ENCODE data around the gene MIGA2. TPM values are rescaled to one million over a fixed set of nuclear protein-coding genes. Genes with fewer than 3 reads are reported as not detected.
A peak's percentile ranks its signal among the peaks of the same experiment; 100 is the strongest.

MIGA2 gene
- total and polyA plus RNA-seq, 9 of the 15 experiments (the other 6 are each of a cell fraction or from before 2014, with no cell fraction given): 0.15 to 54.1 (median 18.0) TPM

- Histone ChIP-seq H3K4me3 (no peak overlapping the region), H3K4me1 (replicated peaks in 1 of 2; ENCODE audit: control insufficient read depth in 2 of 2, insufficient read depth in 2 of 2, low read length in 2 of 2) (peaks cover 23 to 42% of the 10 kb centered on the region in 2 experiments), H3K4me2 (ENCODE audit: insufficient read depth, low read length) (peak overlapping the region; percentile 1; the same call in 1 of the 2 replicates), H3K9me1 (ENCODE audit: control insufficient read depth, insufficient read depth, low read length) (no peaks in the 10 kb centered on the region), H3K27me3 (ENCODE audit: control insufficient read depth in 2 of 2, insufficient read depth in 2 of 2, low read length in 2 of 2) (no peaks in the 10 kb centered on the region), H3K79me2 (ENCODE audit: control insufficient read depth, insufficient read depth, low read length) (peaks cover 73% of the 10 kb centered on the region), H4K20me1 (replicated peaks; ENCODE audit: control insufficient read depth, insufficient read depth, low read length) (peaks cover 3% of the 10 kb centered on the region; the same call in 1 of the 2 replicates), H3K9me3 (replicated peaks; ENCODE audit: control insufficient read depth, insufficient read depth, low read depth, low read length) (no peaks in the 10 kb centered on the region), H3K36me3 (ENCODE audit: control insufficient read depth, insufficient read depth, low read length) (peaks cover 3% of the 10 kb centered on the region; the same call in 1 of the 3 replicates), H3K9ac (ENCODE audit: insufficient read depth in 1 of 2, low read depth in 2 of 2, low read length in 2 of 2) (peak overlapping the region in 1 of 2 experiments; percentile 0; a peak in 1 of 4 replicates), H3K27ac (ENCODE audit: extremely low read depth, low read depth, low read length) (no peak overlapping the region), H2AFZ (ENCODE audit: low read depth, low read length) (no peak overlapping the region)
- DNase-seq (ENCODE audit: extremely low read depth in 1 of 4, low spot score in 3 of 4) (peak in 2 of 4 experiments; percentile 56 to 75), ATAC-seq (no peak), FAIRE-seq (peak; percentile 84)
- no TSS peak for BruUV-seq (replicated peaks)
- ChIA-PET CTCF (ENCODE audit: low intra/inter-chr PET ratio) (no interaction called here), POLR2A (interaction anchor here (1.4 to 5.3 kb wide), 2 partner anchors 11 to 17 kb away, joined by 5 to 35 read pairs; no protein-coding TSS in a partner anchor)
- 37% methylated on average over 17 of the region's 17 CpGs for WGBS (ENCODE audit: insufficient coverage, low coverage, missing lambda C conversion rate)
- in situ Hi-C loops (cut with MboI) (no loop called here), intact Hi-C loops (cut with micrococcal nuclease) (loop anchor here (5.0 kb wide), 1 partner anchor 86 kb away; the partner anchor contains the start of gene SH3GLB2)
- TF ChIP-seq DACH1 (IDR thresholded peaks at IDR 0.05; ENCODE audit: partially characterized antibody) (peak; percentile 14), DPF2 (IDR thresholded peaks at IDR 0.05) (peak; percentile 86), TFE3 (CRISPR knock-in tag; IDR thresholded peaks at IDR 0.05) (no peak), SMARCE1 (IDR thresholded peaks at IDR 0.05) (peak; percentile 72), AFF4 (CRISPR knock-in tag; IDR thresholded peaks at IDR 0.05) (no peak), PHB2 (IDR thresholded peaks at IDR 0.05; ENCODE audit: low read depth) (no peak), POLR2AphosphoS5 (IDR thresholded peaks at IDR 0.05; ENCODE audit: control insufficient read depth, insufficient read depth, low read depth, low read length) (peak; percentile 49; the same call in 1 of the 2 replicates), ZNF436 (CRISPR knock-in tag; IDR thresholded peaks at IDR 0.05) (no peak), RNF2 (IDR thresholded peaks at IDR 0.05) (0 out of 2 replicates have a peak, but pooled peaks have one; percentile 36), EGR1 (conservative IDR thresholded peaks at IDR 0.05) (peak; percentile 86), EP300 (IDR thresholded peaks at IDR 0.05; ENCODE audit: low read length) (peak; percentile 68; the same call in 1 of the 2 replicates), MTA1 (IDR thresholded peaks at IDR 0.05; ENCODE audit: borderline replicate concordance) (0 out of 2 replicates have a peak, but pooled peaks have one; percentile 37), ZNF274 (IDR thresholded peaks at IDR 0.05; ENCODE audit: borderline replicate concordance, low read depth, low read length) (no peak), ASH1L (IDR thresholded peaks at IDR 0.05; ENCODE audit: borderline replicate concordance, low read depth, partially characterized antibody) (no peak), ZEB2 (IDR thresholded peaks at IDR 0.05) (0 out of 2 replicates have a peak, but pooled peaks have one; percentile 26), HBP1 (CRISPR knock-in tag; IDR thresholded peaks at IDR 0.05) (no peak), ARID1B (IDR thresholded peaks at IDR 0.05) (peak; percentile 88)
Observed at GRCh38 chr9:129113645-129114304, 77.3 kb downstream of the MIGA2 start.
